Measurements from ENCODE around the gene IGLL5. TPM values are rescaled to one million over a fixed set of nuclear protein-coding genes. Genes with fewer than 3 reads are reported as not detected.

IGLL5 gene
- polyA plus RNA-seq, 1 of the 3 experiments (the other 2 are of a cell fraction), result not detected

- POLR2A ChIA-PET, result no interaction called here
- H3K9me3 ChIP-seq, result no peaks in the 10 kb centered on the region
- no peak overlapping the region for H3K4me3 ChIP-seq (ENCODE audit: low read depth in 2 of 2, low read length in 1 of 2)
- no peak for DNase-seq
- no peaks in the 10 kb centered on the region for H4K20me1 ChIP-seq (ENCODE audit: insufficient read depth)
- H3K9ac ChIP-seq, result no peak overlapping the region
- no peak overlapping the region for H2AFZ ChIP-seq (ENCODE audit: low read depth)
- no peaks in the 10 kb centered on the region for H3K79me2 ChIP-seq (ENCODE audit: insufficient read depth)
- H3F3A ChIP-seq (replicated peaks; ENCODE audit: insufficient read depth), result no peaks in the 10 kb centered on the region
- H3K4me2 ChIP-seq, result no peak overlapping the region
- 0 out of 2 replicates have a peak, but pooled peaks cover 7% of the 10 kb centered on the region for H3K27me3 ChIP-seq (ENCODE audit: insufficient read depth)
- H3K9me2 ChIP-seq, result no peaks in the 10 kb centered on the region
- H3K4me1 ChIP-seq (ENCODE audit: control insufficient read depth in 1 of 2, insufficient read depth in 2 of 2, low read depth in 1 of 2, low read length in 1 of 2), result peaks cover 0 to 4% of the 10 kb centered on the region in 2 experiments; a peak in 1 of 4 replicates
- no peak for TF ChIP-seq ELF1 (IDR thresholded peaks at IDR 0.05)
- TF ChIP-seq SMC3 (IDR thresholded peaks at IDR 0.05; ENCODE audit: low read depth, low read length), result no peak
- TF ChIP-seq IRF3 (IDR thresholded peaks at IDR 0.05; ENCODE audit: low read depth, low read length), result no peak
- TF ChIP-seq TEAD4 (IDR thresholded peaks at IDR 0.05; ENCODE audit: borderline replicate concordance, insufficient read depth), result no peak
- TF ChIP-seq FOXM1 (IDR thresholded peaks at IDR 0.05; ENCODE audit: low read depth), result no peak
- no peak for TF ChIP-seq FOXJ3 (CRISPR knock-in tag; IDR thresholded peaks at IDR 0.05)
- TF ChIP-seq RAD21 (IDR thresholded peaks at IDR 0.05; ENCODE audit: low read length), result no peak
- TF ChIP-seq RXRA (IDR thresholded peaks at IDR 0.05; ENCODE audit: borderline replicate concordance, low read depth), result no peak
- no peak for TF ChIP-seq NRF1 (IDR thresholded peaks at IDR 0.05; ENCODE audit: low read depth, low read length)
- no peak for TF ChIP-seq REST (IDR thresholded peaks at IDR 0.05; ENCODE audit: low read depth, low read length)
- TF ChIP-seq MEF2A (IDR thresholded peaks at IDR 0.05; ENCODE audit: borderline replicate concordance, low read depth), result no peak
- TF ChIP-seq SIN3A (IDR thresholded peaks at IDR 0.05; ENCODE audit: borderline replicate concordance, low read depth, low read length), result no peak
- no peak for TF ChIP-seq GABPA (IDR thresholded peaks at IDR 0.05; ENCODE audit: low read depth)
- no peak for TF ChIP-seq YY1 (IDR thresholded peaks at IDR 0.05; ENCODE audit: low read depth)
- no peak for TF ChIP-seq USF2 (IDR thresholded peaks at IDR 0.05; ENCODE audit: borderline replicate concordance, low read depth, low read length)
- no peak for TF ChIP-seq TCF12 (IDR thresholded peaks at IDR 0.05)
- no peak for TF ChIP-seq RCOR1 (IDR thresholded peaks at IDR 0.05; ENCODE audit: low read length)
- TF ChIP-seq EZH2phosphoT487 (IDR thresholded peaks at IDR 0.05; ENCODE audit: borderline replicate concordance, low read depth), result no peak
- H3K36me3 ChIP-seq (replicated peaks in 1 of 2; ENCODE audit: control insufficient read depth in 1 of 2, insufficient read depth in 2 of 2, low read length in 1 of 2), result no peaks in the 10 kb centered on the region
- WGBS (ENCODE audit: low lambda C conversion rate), result 39% methylated on average over 14 of the region's 14 CpGs
- H3K27ac ChIP-seq (ENCODE audit: low read depth in 2 of 2, low read length in 1 of 2), result no peak overlapping the region
- CTCF ChIA-PET, result interaction anchor here (0.8 to 2.1 kb wide), 4 partner anchors 17 to 349 kb away, joined by 3 to 8 read pairs (median 4); no protein-coding TSS in a partner anchor
Observed at GRCh38 chr22:22925146-22925804, 37.7 kb downstream of the IGLL5 start.

Measured in SK-N-SH (cell line).